Ureter (tissue), 1 donor: ENCODE results near the gene SMCHD1. TPM values are rescaled to one million over a fixed set of nuclear protein-coding genes. Genes with fewer than 3 reads are reported as not detected.
"Not testable (repeated sequence)": the region's sequence is repeated elsewhere in the genome, so short reads cannot be mapped to it uniquely, and the experiment has no call there.

ENCODE experiments used
- DNase-seq: peaks from one replicate; pipeline ENCODE4 v3.0.0-alpha.2; 2020; ENCODE audit warnings: low spot score
- total RNA-seq: library from RNA; stranded (reverse); gene quantifications from one replicate; pipeline ENCODE4 v1.2.4, GENCODE V29; 2023
- donor health status: DM: yes; HTN: yes; CAD: no.

Gene SMCHD1
- total RNA-seq, 1 donor from 2014 or later, result 83.8 TPM

DNA sequence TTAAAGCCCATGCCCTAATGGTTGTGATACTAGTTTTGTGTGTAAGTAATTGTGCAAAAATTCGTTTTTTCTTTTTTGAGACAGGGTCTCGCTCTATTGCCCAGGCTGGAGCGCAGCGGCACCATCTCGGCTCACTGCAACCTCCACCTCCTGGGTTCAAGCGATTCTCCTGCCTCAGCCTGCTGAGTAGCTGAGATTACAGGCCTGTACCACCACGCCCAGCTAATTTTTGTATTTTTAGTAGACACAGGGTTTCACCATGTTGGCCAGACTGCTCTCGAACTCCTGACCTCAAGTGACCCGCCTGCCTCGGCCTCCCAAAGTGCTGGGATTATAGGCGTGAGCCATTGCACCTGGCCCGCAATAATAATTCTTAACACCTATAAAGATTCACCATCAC, 196.9 kb downstream of the SMCHD1 start:
- DNase-seq, result not testable (repeated sequence)

DNA sequence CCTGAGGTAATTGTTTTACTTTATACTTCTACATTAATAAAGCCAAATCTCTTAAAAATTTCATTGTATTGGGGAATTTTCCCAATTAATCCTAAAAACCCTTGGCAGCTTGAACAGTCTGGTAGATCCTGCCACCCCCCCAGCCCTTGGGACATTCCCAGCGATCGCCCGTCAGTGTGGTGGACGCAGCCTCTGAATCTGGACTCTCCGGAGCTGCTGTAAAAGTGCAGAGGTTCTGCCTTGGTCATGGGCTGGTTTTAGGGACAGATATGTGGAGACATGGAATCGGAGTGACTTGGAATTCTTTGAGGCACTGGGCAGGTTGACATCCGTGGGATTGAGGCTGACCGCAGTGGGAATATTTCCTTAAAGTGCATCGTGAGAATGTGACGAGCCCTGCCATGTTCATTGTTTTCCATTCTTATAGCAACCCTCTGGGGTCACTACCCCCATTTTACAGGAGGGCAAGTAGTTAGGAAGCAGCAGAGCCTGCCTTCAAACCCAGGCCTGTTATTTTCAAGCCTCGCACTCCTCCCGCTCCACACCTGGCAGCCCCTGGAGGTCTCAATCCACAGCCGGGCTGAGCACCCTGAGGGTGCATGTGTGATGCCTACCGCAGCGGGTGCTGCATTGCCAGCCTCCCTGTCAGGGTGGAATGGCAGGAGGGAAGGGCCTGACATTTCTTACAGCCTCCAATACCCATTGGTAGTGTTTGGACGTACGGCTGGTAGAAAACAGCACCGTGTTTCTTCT, 197.8 kb downstream of the SMCHD1 start:
- no peak for DNase-seq

DNA sequence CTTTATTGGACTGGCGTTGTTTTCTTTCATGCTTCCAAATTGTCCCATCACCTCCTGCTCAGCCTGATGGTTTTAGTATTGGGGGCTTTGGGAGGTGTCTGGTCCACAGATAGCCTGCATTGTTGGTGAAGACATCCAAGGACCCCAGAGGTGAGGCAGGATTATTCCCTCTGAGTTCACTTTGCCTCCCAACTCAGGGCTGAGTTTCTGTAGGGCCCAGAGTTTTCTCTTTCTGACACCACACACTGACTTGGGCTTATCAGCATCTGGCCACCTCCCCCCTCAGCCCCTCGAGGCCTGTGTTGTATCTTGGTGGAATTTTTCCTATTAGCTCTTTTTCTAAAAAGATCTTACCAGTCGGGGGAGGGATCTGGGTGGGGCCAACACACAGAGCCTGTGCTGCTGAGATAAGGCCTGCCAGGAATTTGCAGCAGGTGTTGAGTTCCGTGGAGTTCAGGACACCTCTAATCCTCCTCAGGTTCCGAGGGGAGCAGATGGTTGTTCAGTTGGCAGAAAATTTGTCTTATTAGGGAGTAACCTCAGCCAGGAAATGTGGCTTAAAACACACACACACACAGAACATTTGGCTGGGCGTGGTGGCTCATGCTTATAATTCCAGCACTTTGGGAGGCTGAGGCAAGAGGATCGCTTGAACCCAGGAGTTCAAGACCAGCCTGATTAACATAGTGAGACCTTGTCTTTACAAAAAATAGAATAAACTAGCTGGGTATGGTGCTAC, 198.6 kb downstream of the SMCHD1 start:
- no peak for DNase-seq

Other genes starting within 250 kb of the SMCHD1 start
- 12.9 TPM for gene METTL4, start 84.2 kb upstream of the SMCHD1 start, total RNA-seq
- 0.91 TPM for gene NDC80, start 84.2 kb upstream of the SMCHD1 start, total RNA-seq
- 17.5 TPM for gene EMILIN2, start 191.3 kb downstream of the SMCHD1 start, total RNA-seq